Endothelial cell of umbilical vein (primary cell): Measurements from ENCODE around the gene ARGLU1. TPM values are rescaled to one million over a fixed set of nuclear protein-coding genes. Genes with fewer than 3 reads are reported as not detected.

Experiments used
- BruUV-seq: library from RNA; stranded (reverse); fragments of 400-500 nt; replicated peaks from 2 replicates; lab custom pipeline; 2021; lab: Mats Ljungman, UMichigan
- CTCF ChIA-PET: fragments of 300-600, 350-600 bp; sonication (Branson Sonifier 250); formaldehyde crosslinking; loops from one replicate; lab custom pipeline; 2021; ENCODE audit warnings: antibody characterized with exemption, inconsistent platforms; lab: Charles Lee
- POLR2A ChIA-PET: fragments of 300-600, 350-600 bp; sonication (Branson Sonifier 250); formaldehyde crosslinking; loops from one replicate; lab custom pipeline; 2021; ENCODE audit warnings: antibody characterized with exemption, inconsistent platforms; lab: Charles Lee
- DNase-seq: peaks from one replicate; pipeline ENCODE4 v3.0.0-alpha.2; 2011; ENCODE audit warnings: low read depth, low spot score
- FAIRE-seq: peaks from 2 replicates; lab custom pipeline; 2011; peaks lifted over from hg19 to GRCh38; lab: Jason Lieb, UNC
- H2AFZ ChIP-seq: 2 replicates; pipeline ENCODE4 v1.6.0; 2012; ENCODE audit warnings: low read depth, low read length, control low read depth, inconsistent platforms
- H3K27ac ChIP-seq: 2 replicates; pipeline ENCODE4 v1.5.1; 2011; ENCODE audit warnings: low read depth, mild to moderate bottlenecking, control low read depth, low read length, moderate library complexity; ENCODE audit not compliant: insufficient read depth
- H3K27me3 ChIP-seq, 2 experiments: 2 replicates each; pipeline versions ENCODE4 v1.6.0 to v1.6.1; 2011; ENCODE audit warnings: low read length in 2 of 2, mixed read lengths in 1 of 2; ENCODE audit not compliant: control insufficient read depth in 2 of 2, insufficient read depth in 2 of 2
- H3K36me3 ChIP-seq, 2 experiments: 2 replicates in 1 of 2; 3 replicates in 1 of 2; pipeline ENCODE4 v1.5.1; 2011; ENCODE audit warnings: low read length in 2 of 2, mild to moderate bottlenecking in 1 of 2, moderate library complexity in 1 of 2; ENCODE audit not compliant: control insufficient read depth in 2 of 2, insufficient read depth in 2 of 2; ENCODE audit errors: extremely low read depth in 1 of 2
- H3K4me1 ChIP-seq: 3 replicates; pipeline ENCODE4 v1.5.1; 2011; ENCODE audit warnings: mild to moderate bottlenecking, low read length; ENCODE audit not compliant: control insufficient read depth, insufficient read depth; ENCODE audit errors: extremely low read depth
- H3K4me2 ChIP-seq: 2 replicates; pipeline ENCODE4 v1.6.1; 2011; ENCODE audit warnings: low read length, control low read depth, mixed read lengths; ENCODE audit not compliant: insufficient read depth
- H3K4me3 ChIP-seq, 3 experiments: fragments of 200-600 bp in 1 of 3; sonication (generic), shearing (Covaris generic) in 1 of 3; replicated peaks in 1 of 3; 2 replicates each; pipeline ENCODE4 v1.5.1; 2011 to 2016; ENCODE audit warnings: control low read depth in 3 of 3, low read length in 3 of 3, mild to moderate bottlenecking in 2 of 3, inconsistent platforms in 1 of 3, low read depth in 1 of 3, moderate library complexity in 1 of 3; ENCODE audit not compliant: insufficient read depth in 1 of 3
- H3K79me2 ChIP-seq: 2 replicates; pipeline ENCODE4 v1.6.0; 2012; ENCODE audit warnings: low read length, inconsistent platforms; ENCODE audit not compliant: control insufficient read depth, insufficient read depth
- H3K9ac ChIP-seq: replicated peaks from 2 replicates; pipeline ENCODE3; 2011; ENCODE audit warnings: low read length, control low read depth; ENCODE audit not compliant: insufficient read depth; ENCODE audit errors: extremely low read depth
- H3K9me1 ChIP-seq: replicated peaks from 3 replicates; pipeline ENCODE4 v1.6.0; 2011; ENCODE audit warnings: mild to moderate bottlenecking, low read length; ENCODE audit not compliant: control insufficient read depth, insufficient read depth; ENCODE audit errors: extremely low read depth
- H3K9me3 ChIP-seq: replicated peaks from 2 replicates; pipeline ENCODE4 v1.5.1; 2012; ENCODE audit warnings: low read length, inconsistent platforms; ENCODE audit not compliant: control insufficient read depth, insufficient read depth
- H4K20me1 ChIP-seq: replicated peaks from 2 replicates; pipeline ENCODE3; 2011; ENCODE audit warnings: mild to moderate bottlenecking, low read length; ENCODE audit not compliant: control insufficient read depth, insufficient read depth; ENCODE audit errors: extremely low read depth
- CTCF ChIP-seq, 2 donors: IDR thresholded peaks; 1 replicate in 1 of 2; 2 replicates in 1 of 2; pipeline ENCODE4 v1.5.1; 2011; ENCODE audit warnings: low read length in 2 of 2, mild to moderate bottlenecking in 2 of 2, moderate library complexity in 2 of 2, control low read depth in 1 of 2, inconsistent platforms in 1 of 2, low read depth in 1 of 2; ENCODE audit not compliant: insufficient read depth in 1 of 2; ENCODE audit errors: extremely low read depth in 1 of 2
- EZH2 ChIP-seq: IDR thresholded peaks from 2 replicates; pipeline ENCODE4 v1.6.1; 2012; ENCODE audit warnings: borderline replicate concordance, low read depth, mild to moderate bottlenecking, moderate library complexity, low read length, inconsistent platforms; ENCODE audit not compliant: severe bottlenecking
- FOS ChIP-seq: IDR thresholded peaks from 2 replicates; pipeline ENCODE4 v1.6.1; 2011; ENCODE audit warnings: mild to moderate bottlenecking, low read length, moderate library complexity, borderline replicate concordance; ENCODE audit not compliant: insufficient read depth
- GATA2 ChIP-seq: IDR thresholded peaks from 2 replicates; pipeline ENCODE4 v1.7.0; 2011; ENCODE audit warnings: low read depth, mild to moderate bottlenecking, moderate library complexity, mixed read lengths, low read length; ENCODE audit not compliant: insufficient read length, insufficient read depth
- JUN ChIP-seq: IDR thresholded peaks from 2 replicates; pipeline ENCODE4 v1.6.1; 2011; ENCODE audit warnings: borderline replicate concordance, low read depth; ENCODE audit not compliant: insufficient read length, insufficient read depth
- MAX ChIP-seq: IDR thresholded peaks from 2 replicates; pipeline ENCODE4 v1.6.1; 2011; ENCODE audit not compliant: insufficient read depth, insufficient read length
- MYC ChIP-seq: IDR thresholded peaks from one replicate; pipeline ENCODE4 v1.6.1; 2011; ENCODE audit warnings: mild to moderate bottlenecking, low read depth, low read length
- POLR2A ChIP-seq: IDR thresholded peaks from 2 replicates; pipeline ENCODE4 v1.6.1; 2012; ENCODE audit warnings: low read depth, mild to moderate bottlenecking, control low read depth, low read length
- POLR2AphosphoS5 ChIP-seq: IDR thresholded peaks from 2 replicates; pipeline ENCODE4 v1.6.1; 2012; ENCODE audit warnings: low read depth, mild to moderate bottlenecking, control low read depth, low read length, moderate library complexity; ENCODE audit not compliant: insufficient read depth
- dilution Hi-C: fragments of 300-500 bp; cut with MboI; formaldehyde crosslinking; loops from one replicate; pipeline ENCODE4 v1.15.0; 2019; ENCODE audit warnings: low sequenced_read_pairs; ENCODE audit not compliant: extremely low pct_ligation_motif_present
- intact Hi-C: fragments of 100-400 bp; cut with micrococcal nuclease; formaldehyde crosslinking; loops from one replicate; pipeline ENCODE4 v1.10.0; 2022
- polyA plus RNA-seq, 4 experiments: library from polyadenylated mRNA; depleted of rRNA in 3 of 4; stranded (reverse) in 3 of 4; unstranded in 1 of 4; fragments of >200 nt; gene quantifications; 2 replicates each; pipeline versions ENCODE4 v1.2.1 to v1.2.3, GENCODE V29; 2011 to 2012; ENCODE audit warnings: missing spikeins in 1 of 4
- total RNA-seq: library from RNA; stranded (reverse); gene quantifications from 2 replicates; pipeline ENCODE4 v1.2.3, GENCODE V29; 2021

Gene ARGLU1
- total and polyA plus RNA-seq, 2 donors (not counting 3 experiments of a cell fraction or from before 2014, with no cell fraction given): 44.4 to 111 TPM

- ChIA-PET POLR2A (no interaction called here), CTCF (interaction anchor here (0.9 kb wide), 1 partner anchor 10 kb away, joined by 3 read pairs; no protein-coding TSS in a partner anchor)
- Histone ChIP-seq H3K9me3 (no peaks in the 10 kb centered on the region), H4K20me1 (no peaks in the 10 kb centered on the region), H2AFZ (no peak overlapping the region), H3K27ac (no peak overlapping the region), H3K4me2 (no peak overlapping the region), H3K9me1 (no peaks in the 10 kb centered on the region), H3K4me3 (no peak overlapping the region), H3K27me3 (no peaks in the 10 kb centered on the region), H3K9ac (no peak overlapping the region), H3K36me3 (peaks cover 0 to 13% of the 10 kb centered on the region in 2 experiments), H3K79me2 (peaks cover 17% of the 10 kb centered on the region), H3K4me1 (peaks cover 11% of the 10 kb centered on the region)
- dilution Hi-C loops (no loop called here), intact Hi-C loops (no loop called here)
- TF ChIP-seq EZH2: no peak
- TF ChIP-seq JUN: no peak
- TF ChIP-seq MAX: no peak
- no peak for TF ChIP-seq POLR2A
- no peak for TF ChIP-seq MYC
- no peak for TF ChIP-seq CTCF (IDR thresholded peaks at IDR 0.05; ENCODE audit: extremely low read depth in 1 of 2, insufficient read depth in 1 of 2, low read depth in 1 of 2, low read length in 2 of 2)
- TF ChIP-seq POLR2AphosphoS5: no peak
- TF ChIP-seq GATA2: no peak
- TF ChIP-seq FOS: no peak
- FAIRE-seq (no peak), DNase-seq (no peak)
- no TSS peak for BruUV-seq
These were observed 52.9 kb downstream of the ARGLU1 start for GRCh38 chr13:106514928-106515634.
